ENCODE data around the gene FCN1.

FCN1 gene

DNA sequence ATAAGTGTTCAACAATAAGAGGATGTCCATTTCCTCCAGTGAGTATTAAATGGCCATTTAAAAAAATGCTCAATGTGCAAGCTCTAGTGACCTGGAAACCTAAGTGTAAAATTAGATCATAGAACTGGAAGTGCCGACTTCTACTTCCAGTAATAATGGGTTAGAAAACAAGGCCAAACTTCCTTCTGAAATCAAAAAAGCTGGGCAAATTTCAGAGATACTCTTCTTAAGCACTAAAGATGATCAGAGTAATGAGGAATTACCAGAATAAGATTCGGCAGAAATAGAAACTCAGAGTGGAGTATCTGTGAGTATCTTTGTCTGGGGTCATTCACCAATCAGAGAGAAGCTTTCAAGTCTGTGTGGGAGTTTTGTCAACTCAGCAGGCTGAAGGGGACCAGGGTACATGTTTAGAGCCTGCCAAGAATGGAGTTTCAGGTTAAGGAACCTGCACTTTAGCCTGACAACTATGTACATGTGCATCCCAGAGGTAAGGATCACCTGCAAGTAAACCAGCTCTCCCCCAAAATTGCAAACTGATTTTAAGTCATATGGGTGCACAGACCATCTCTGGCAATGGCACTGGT, 20.0 kb downstream of the FCN1 start:
- no peak for DNase-seq (ENCODE audit: extremely low read depth, low read depth)
- H3K4me3 ChIP-seq (replicated peaks; ENCODE audit: low read depth, low read length) = no peak overlapping the region
- TF ChIP-seq, protein P1, sequence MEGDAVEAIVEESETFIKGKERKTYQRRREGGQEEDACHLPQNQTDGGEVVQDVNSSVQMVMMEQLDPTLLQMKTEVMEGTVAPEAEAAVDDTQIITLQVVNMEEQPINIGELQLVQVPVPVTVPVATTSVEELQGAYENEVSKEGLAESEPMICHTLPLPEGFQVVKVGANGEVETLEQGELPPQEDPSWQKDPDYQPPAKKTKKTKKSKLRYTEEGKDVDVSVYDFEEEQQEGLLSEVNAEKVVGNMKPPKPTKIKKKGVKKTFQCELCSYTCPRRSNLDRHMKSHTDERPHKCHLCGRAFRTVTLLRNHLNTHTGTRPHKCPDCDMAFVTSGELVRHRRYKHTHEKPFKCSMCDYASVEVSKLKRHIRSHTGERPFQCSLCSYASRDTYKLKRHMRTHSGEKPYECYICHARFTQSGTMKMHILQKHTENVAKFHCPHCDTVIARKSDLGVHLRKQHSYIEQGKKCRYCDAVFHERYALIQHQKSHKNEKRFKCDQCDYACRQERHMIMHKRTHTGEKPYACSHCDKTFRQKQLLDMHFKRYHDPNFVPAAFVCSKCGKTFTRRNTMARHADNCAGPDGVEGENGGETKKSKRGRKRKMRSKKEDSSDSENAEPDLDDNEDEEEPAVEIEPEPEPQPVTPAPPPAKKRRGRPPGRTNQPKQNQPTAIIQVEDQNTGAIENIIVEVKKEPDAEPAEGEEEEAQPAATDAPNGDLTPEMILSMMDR (IDR thresholded peaks at IDR 0.05; ENCODE audit: low read depth, low read length, missing control alignments) = no peak

DNA sequence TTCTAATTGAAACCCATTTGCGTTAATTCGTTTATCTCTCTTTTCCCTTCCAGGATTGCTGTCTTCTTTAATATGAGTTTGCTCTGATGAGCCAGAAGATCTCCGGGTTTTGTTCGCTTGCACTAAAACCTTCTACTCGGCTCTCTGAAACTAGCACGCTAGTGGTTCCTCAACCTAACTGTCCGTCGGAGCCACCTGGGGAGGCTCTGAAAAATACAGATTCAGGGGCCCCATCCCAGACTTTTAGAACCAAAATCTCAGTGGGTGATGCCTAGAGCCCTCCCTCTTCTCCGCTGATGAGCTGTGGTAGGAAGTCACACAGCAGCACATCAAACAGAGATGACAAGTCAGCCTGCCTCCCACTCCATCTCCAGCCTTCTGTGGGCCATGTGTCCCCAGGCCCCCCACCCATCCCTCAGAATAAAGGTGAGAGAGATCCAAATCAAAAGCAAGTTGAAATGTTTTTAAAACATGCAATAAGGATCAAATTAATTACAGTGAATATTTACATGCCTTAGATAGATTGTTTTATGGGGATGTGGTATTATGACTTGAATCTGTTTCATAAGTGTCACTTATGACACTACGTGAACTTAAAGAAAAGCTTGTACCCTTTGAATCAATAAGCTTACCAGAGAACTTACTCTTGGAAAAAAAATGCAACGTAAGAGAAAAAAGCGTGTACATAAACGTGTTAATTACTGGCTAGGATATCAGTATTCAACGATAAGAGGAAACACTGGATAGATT, 20.7 kb downstream of the FCN1 start:
- H3K4me3 ChIP-seq (replicated peaks; ENCODE audit: low read depth, low read length) = no peak overlapping the region
- TF ChIP-seq, protein P1 (IDR thresholded peaks at IDR 0.05; ENCODE audit: low read depth, low read length, missing control alignments) = no peak
- no peak for DNase-seq (ENCODE audit: extremely low read depth, low read depth)

DNA sequence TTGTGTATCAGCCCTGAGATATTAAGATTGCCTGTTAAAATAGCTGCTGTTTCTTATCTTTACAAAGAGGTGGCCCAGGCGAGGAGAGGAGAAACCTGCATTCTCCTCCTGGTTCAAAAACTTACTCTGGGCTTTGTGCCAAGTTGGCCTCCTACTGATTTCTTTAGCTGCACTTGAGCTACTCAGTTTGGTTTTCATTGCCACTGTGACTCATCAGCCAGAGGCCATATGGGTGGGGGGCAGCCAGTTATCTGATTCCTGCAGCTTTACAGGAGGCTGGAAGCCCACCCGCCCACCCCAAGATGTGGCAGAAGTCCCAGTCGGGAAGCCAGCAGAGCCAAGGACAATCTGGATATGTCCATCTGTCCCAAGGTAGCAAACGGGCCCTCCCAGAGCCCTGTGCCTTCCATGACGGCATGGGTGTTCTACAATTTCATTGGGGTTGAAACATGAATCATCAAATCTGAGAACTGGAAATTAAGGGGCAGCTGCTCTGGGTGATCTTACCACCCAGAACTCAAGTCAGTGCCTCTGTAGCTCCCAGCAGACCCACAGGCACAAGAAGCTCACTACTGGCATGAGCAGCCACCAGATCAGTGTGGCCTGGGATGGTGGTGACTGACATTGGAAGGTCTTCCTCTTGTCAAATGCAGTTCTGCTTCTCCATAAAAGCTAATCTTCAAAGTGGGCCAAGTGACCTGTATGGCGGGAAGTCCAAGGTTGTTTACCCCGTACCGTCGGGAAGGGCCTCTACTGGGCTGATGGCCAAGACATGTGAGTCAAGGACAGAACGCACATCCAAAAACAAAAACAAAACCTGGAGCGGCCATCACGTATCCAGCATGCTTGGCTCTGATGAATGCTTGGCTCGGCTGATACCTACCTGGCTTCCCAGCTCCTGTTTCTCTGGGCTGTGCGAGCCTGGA, 21.5 kb downstream of the FCN1 start:
- TF ChIP-seq, protein P1 (IDR thresholded peaks at IDR 0.05; ENCODE audit: low read depth, low read length, missing control alignments) = no peak
- no peak overlapping the region for H3K4me3 ChIP-seq (replicated peaks; ENCODE audit: low read depth, low read length)
- DNase-seq (ENCODE audit: extremely low read depth, low read depth) = peak; percentile 86

DNA sequence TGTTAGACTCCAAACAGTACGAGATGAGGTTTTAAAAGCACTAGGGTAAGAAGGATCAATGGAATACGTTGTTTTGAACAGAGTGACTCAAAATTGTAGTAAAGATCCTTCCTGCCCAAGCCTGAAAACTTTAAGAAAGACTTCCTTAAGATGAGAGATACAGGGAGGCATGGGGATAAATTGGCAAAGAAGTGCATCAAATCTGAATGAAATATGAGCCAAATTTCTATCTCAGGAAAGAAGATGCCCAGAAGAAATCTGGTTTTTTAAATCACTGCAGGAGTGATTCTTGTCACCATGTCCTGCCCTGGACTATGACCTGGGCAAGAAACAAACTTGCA, 22.2 kb downstream of the FCN1 start:
- TF ChIP-seq, protein P1 (IDR thresholded peaks at IDR 0.05; ENCODE audit: low read depth, low read length, missing control alignments) = no peak
- H3K4me3 ChIP-seq (replicated peaks; ENCODE audit: low read depth, low read length) = no peak overlapping the region

DNA sequence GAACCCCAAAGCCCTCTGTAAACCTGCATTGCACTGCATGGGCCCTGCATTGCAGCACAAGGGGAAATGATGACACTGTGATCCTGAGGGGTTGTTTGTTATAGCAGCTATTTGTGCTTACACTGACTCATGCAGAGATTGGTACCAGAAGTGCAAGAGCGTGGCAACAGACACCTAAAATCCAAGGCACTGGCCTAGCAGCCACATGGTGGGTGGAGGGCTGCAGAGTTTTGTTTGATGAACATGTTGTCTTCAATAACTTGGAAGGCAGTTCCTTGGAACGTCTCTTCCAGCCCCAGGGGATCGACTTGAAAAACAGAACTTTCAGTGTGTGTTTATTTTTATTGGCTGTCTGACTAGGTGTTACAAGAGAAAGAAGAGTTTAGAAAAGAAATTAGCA, 22.6 kb downstream of the FCN1 start:
- no peak for DNase-seq (ENCODE audit: extremely low read depth, low read depth)
- TF ChIP-seq, protein P1 (IDR thresholded peaks at IDR 0.05; ENCODE audit: low read depth, low read length, missing control alignments) = no peak
- H3K4me3 ChIP-seq (replicated peaks; ENCODE audit: low read depth, low read length) = no peak overlapping the region

More for the DNA sequence above, 22.2 kb downstream of the FCN1 start:
- no peak for DNase-seq (ENCODE audit: extremely low read depth, low read depth)

DNA sequence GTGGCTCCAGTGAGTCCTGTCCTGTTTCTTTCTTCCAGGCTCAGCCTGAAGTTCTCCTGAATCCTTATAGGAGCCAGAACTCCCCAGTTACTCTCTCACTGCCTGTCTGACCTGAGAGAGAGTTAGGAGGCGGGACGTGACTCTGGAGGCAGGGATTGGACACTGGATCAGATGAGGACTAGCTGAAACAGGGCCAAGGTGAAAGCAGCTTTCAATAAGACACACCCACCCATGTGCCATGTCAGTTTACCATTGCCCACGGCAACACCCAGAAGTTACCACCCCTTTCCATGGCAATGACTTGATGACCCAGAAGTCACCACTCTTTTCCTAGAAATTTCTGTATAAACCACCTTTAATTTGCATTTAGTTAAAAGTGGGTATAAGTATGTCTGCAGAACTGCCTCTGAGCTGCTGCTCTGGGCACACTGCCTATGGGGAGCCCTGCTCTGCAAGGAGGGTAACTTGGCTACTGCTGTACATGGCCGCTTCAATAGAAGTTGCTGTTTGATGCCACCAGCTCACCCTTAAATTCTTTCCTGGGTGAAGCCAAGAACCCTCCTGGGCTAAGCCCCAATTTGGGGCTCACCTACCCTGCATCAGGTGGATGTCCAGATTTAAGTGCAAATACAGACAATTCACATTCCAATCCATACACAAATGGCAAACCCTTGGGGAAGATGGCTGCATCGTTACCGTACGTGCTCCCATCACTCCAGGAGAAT, 23.4 kb downstream of the FCN1 start:
- no peak overlapping the region for H3K4me3 ChIP-seq (replicated peaks; ENCODE audit: low read depth, low read length)
- no peak for DNase-seq (ENCODE audit: extremely low read depth, low read depth)
- TF ChIP-seq, protein P1 (IDR thresholded peaks at IDR 0.05; ENCODE audit: low read depth, low read length, missing control alignments) = no peak

Data from HFF-Myc (cell line).